HG03575 (cell line): ENCODE results near the gene MAOB.
"Not testable (repeated sequence)": the region's sequence is repeated elsewhere in the genome, so short reads cannot be mapped to it uniquely, and the experiment has no call there.

ENCODE experiments used
- ATAC-seq: cut with Tn5 transposase; IDR thresholded peaks from one replicate; pipeline ENCODE4 v1.9.1; 2021; ENCODE audit not compliant: unreplicated experiment, insufficient number of reproducible peaks, low FRiP score; ENCODE audit errors: extremely low read depth

MAOB gene

GRCh38 chrX:43728002-43728401 lies 154.2 kb downstream of the MAOB start:
- no peak for ATAC-seq

- not testable (repeated sequence) for ATAC-seq
Observed at GRCh38 chrX:43727254-43727653, 155.0 kb downstream of the MAOB start.

GRCh38 chrX:43725227-43725626 lies 157.0 kb downstream of the MAOB start:
- not testable (repeated sequence) for ATAC-seq

- no peak for ATAC-seq
Observed at GRCh38 chrX:43720961-43721360, 161.3 kb downstream of the MAOB start.

- ATAC-seq = no peak
Observed at GRCh38 chrX:43720082-43720481, 162.2 kb downstream of the MAOB start.

GRCh38 chrX:43718956-43719355 lies 163.3 kb downstream of the MAOB start:
- ATAC-seq = no peak

- no peak for ATAC-seq
Observed at GRCh38 chrX:43718546-43718945, 163.7 kb downstream of the MAOB start.

- ATAC-seq = no peak
Observed at GRCh38 chrX:43718081-43718480, 164.2 kb downstream of the MAOB start.

- ATAC-seq = no peak
Observed at GRCh38 chrX:43717161-43717560, 165.1 kb downstream of the MAOB start.

GRCh38 chrX:43716696-43717095 lies 165.6 kb downstream of the MAOB start:
- no peak for ATAC-seq
